GM21786 (cell line): ENCODE data around the gene EFNA3.

Experiments used
- ATAC-seq: cut with Tn5 transposase; IDR thresholded peaks from one replicate; pipeline ENCODE4 v1.9.1; 2021; ENCODE audit not compliant: unreplicated experiment

The EFNA3 gene

GRCh38 chr1:155083052-155083541 is 4.5 kb downstream of the EFNA3 start:
- ATAC-seq, result no peak

GRCh38 chr1:155083865-155084721 is 5.5 kb downstream of the EFNA3 start:
- ATAC-seq, result no peak

GRCh38 chr1:155084722-155085503 is 6.3 kb downstream of the EFNA3 start:
- ATAC-seq, result peak; percentile 67

- ATAC-seq, result no peak
Observed at GRCh38 chr1:155085504-155086127, 7.0 kb downstream of the EFNA3 start.

GRCh38 chr1:155086128-155086741 is 7.6 kb downstream of the EFNA3 start:
- ATAC-seq, result no peak

- no peak for ATAC-seq
Observed at GRCh38 chr1:155086856-155087535, 8.4 kb downstream of the EFNA3 start.

GRCh38 chr1:155091071-155092051 is 12.7 kb downstream of the EFNA3 start:
- no peak for ATAC-seq

GRCh38 chr1:155092131-155092530 is 13.5 kb downstream of the EFNA3 start:
- ATAC-seq, result no peak

GRCh38 chr1:155092641-155093040 is 14.0 kb downstream of the EFNA3 start:
- ATAC-seq, result no peak

- ATAC-seq, result no peak
Observed at GRCh38 chr1:155093911-155094621, 15.4 kb downstream of the EFNA3 start.

- ATAC-seq, result no peak
Observed at GRCh38 chr1:155094622-155094948, 15.9 kb downstream of the EFNA3 start.

- no peak for ATAC-seq
Observed at GRCh38 chr1:155099331-155099730, 20.7 kb downstream of the EFNA3 start.

GRCh38 chr1:155103325-155103724 is 24.7 kb downstream of the EFNA3 start:
- ATAC-seq, result no peak

- no peak for ATAC-seq
Observed at GRCh38 chr1:155104605-155105534, 26.2 kb downstream of the EFNA3 start.

GRCh38 chr1:155105604-155106011 is 27.0 kb downstream of the EFNA3 start:
- ATAC-seq, result no peak

- no peak for ATAC-seq
Observed at GRCh38 chr1:155106862-155107261, 28.2 kb downstream of the EFNA3 start.

- ATAC-seq, result no peak
Observed at GRCh38 chr1:155107309-155108264, 28.9 kb downstream of the EFNA3 start.
